ENCODE results near the gene DEDD2. TPM values are rescaled to one million over a fixed set of nuclear protein-coding genes. Genes with fewer than 3 reads are reported as not detected.

DEDD2 gene
- total RNA-seq, 1 donor from 2014 or later = 23.7 TPM

DNA sequence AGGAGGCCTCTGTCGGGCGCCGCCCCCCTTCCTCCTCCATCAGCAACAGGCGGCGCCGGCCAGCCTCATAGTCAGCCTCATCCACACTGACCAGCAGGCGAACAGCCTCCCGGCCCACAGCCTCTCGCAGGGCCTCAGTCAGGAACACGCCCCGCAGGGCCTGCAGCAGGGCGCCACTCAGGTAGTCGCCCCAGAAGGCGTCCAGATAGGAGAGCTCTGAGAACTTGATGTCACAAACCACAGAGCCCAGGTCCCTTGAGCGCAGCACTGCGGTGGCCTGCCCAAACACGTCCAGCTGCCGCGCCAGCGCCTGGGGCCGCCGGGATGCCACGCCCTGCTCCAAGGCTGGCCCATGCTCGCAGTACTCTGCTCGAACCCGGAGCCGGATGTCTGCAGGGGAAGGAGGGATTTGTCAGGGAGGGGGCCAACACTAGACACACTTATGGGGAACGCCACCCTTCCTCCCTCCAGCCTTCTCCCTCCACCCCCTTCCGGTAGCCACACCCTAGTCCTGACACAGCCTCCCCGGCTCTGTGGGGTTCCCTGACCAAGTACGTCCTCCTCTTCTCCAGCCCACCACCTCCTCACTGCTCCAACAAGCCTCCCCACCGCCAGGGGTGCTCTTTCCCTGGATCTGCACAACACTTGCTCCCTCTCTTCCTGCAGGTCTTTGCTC, 17.9 kb downstream of the DEDD2 start:
- Mint-ChIP-seq H3K27ac (no peak overlapping the region), H3K36me3 (peaks cover 24% of the 10 kb centered on the region), H3K27me3 (no peaks in the 10 kb centered on the region)

DNA sequence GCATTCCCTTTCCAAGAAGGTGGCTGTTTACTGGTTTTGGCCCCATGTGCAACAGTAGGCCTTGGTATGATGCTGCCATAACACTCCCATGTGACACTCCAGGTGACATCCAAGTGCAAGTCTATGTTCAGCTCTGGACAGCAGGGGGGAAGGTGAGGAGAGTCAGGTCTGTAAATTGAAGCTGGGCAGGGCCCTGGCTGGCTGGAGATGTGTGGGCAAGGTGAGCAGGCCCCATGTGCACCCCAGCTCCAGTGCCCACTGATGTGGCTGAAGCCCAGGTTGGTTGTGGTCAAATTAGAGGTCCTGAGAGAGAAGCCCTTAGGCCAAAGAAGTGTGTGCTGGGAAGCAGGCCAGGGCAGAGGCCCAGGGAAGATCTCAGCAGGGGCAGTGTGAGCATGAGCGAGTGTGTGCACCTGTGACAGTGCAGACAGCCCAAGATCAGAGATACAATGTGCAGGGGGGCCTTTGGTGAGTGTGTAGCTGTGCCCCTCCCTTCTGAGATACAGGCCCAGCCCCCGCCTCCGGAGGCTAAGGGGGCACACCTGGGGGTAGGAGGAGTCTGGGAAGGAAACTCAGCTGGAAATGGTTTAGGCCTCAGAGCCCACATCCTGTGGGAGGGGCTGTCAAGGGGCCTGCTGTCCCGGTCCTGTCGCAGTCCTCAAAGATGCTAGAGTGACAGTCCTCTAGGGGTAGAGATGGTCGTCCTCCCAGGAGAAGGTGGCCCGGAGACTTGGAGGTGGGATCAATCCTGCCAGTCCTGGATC, 18.6 kb downstream of the DEDD2 start:
- Mint-ChIP-seq H3K27ac (peak overlapping the region; percentile 48), H3K4me3 (no peak overlapping the region), H3K4me1 (ENCODE audit: unreplicated experiment) (no peaks in the 10 kb centered on the region), H3K27me3 (peaks cover 4% of the 10 kb centered on the region), H3K9me3 (no peaks in the 10 kb centered on the region), H3K36me3 (peaks cover 24% of the 10 kb centered on the region)
- no peak for TF ChIP-seq CTCF (conservative IDR thresholded peaks at IDR 0.05)
- no peak for DNase-seq (ENCODE audit: extremely low spot score, unreplicated experiment)

More for the DNA sequence above, 17.9 kb downstream of the DEDD2 start:
- no peaks in the 10 kb centered on the region for H3K9me3 Mint-ChIP-seq
- H3K4me3 Mint-ChIP-seq = no peak overlapping the region
- TF ChIP-seq CTCF (conservative IDR thresholded peaks at IDR 0.05) = no peak
- DNase-seq (ENCODE audit: extremely low spot score, unreplicated experiment) = no peak
- no peaks in the 10 kb centered on the region for H3K4me1 Mint-ChIP-seq (ENCODE audit: unreplicated experiment)

DNA sequence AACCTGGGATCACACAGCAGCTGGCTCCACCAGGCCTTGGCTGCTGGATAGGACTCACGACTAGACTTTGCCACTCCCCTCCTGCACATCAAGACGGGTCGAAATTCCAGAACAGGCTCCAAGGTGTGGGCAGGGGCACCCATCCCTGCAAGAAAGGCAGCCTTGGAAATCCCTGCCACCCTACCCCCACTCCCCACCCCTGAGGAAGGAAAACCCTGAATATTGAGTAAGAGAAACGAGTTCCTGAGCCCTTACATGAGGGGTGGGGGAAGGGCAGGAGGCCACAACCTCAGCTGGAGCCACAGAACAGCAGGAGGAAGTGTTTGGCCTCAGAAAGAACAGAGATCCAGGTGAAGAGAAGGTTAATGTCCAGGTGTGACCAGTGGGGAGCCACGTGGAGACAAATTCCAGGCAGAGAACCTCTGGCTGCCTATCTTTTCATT, 20.1 kb downstream of the DEDD2 start:
- Mint-ChIP-seq H3K36me3 (peaks cover 18% of the 10 kb centered on the region), H3K27me3 (peaks cover 13% of the 10 kb centered on the region), H3K4me3 (no peak overlapping the region), H3K4me1 (ENCODE audit: unreplicated experiment) (no peaks in the 10 kb centered on the region), H3K9me3 (no peaks in the 10 kb centered on the region), H3K27ac (no peak overlapping the region)
- no peak for DNase-seq (ENCODE audit: extremely low spot score, unreplicated experiment)
- TF ChIP-seq CTCF (conservative IDR thresholded peaks at IDR 0.05) = no peak

DNA sequence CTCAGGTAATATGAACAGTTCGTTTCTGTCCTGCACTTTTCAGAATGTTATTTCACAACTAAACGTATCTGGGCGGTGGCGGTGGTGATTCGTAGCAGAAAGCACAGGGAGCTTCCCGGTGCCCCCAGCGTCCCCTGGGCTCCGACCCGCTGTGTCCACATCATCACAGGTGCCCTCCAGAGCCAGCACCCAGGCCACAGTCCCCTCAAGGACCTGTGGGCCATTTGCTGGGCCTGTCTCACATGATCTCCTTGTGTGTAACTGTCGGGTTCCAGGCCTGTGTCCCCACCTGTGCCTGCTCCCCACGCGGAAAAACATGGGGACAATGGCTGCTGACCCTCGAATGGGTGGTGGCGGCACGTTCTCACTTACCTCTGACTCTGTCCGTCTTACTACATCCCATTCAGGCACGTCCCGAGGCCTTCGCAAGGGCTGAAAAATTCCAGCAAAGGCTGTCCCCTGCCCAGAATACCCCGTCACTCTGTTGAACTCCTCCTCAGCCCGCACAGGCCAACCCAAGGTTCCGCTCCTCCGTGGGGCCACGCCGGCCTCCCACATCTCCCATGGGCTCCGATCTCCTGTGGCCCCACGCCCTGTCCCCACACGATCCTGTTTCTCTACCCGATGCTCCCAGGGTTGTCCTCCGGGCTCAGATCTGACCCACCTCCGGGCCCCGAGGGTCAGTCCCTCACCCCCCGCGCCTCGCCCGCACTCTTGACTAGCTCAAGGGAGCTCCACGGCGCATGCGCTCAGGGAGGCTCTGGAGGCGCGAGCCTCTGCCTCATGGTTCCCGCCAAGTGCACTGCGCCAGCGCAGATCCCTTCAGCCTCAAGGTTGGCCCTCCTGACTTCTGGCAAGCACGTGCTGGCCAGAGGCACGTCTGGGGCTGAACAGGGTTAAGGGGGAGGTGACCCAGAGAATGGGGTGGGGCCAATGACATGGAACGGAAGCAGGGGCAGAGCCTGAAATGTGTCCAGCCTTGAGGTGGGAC, 21.2 kb downstream of the DEDD2 start:
- peaks cover 17% of the 10 kb centered on the region for H3K36me3 Mint-ChIP-seq
- peaks cover 3% of the 10 kb centered on the region for H3K4me1 Mint-ChIP-seq (ENCODE audit: unreplicated experiment)
- TF ChIP-seq CTCF (conservative IDR thresholded peaks at IDR 0.05) = no peak
- no peak overlapping the region for H3K27ac Mint-ChIP-seq
- H3K27me3 Mint-ChIP-seq = peaks cover 23% of the 10 kb centered on the region
- peaks cover 4% of the 10 kb centered on the region for H3K9me3 Mint-ChIP-seq
- DNase-seq (ENCODE audit: extremely low spot score, unreplicated experiment) = no peak
- H3K4me3 Mint-ChIP-seq = no peak overlapping the region

DNA sequence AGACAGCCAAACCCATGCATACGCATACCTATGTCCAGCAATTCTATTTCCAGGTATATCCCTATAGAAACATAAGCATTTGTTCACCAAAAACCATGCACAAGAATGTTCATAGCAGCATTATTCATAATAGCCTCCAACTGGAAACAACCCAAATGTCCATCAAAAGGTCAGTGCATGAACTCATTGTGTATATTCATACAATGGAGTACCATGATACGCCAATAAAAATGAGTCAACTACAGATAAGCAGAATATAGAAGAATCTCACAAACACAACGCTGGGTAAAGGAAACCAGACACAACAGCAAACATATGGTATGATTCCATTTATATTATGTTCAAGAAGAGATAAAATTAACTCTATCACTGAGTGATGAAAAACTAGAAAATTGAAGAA, 23.8 kb downstream of the DEDD2 start:
- H3K4me1 Mint-ChIP-seq (ENCODE audit: unreplicated experiment) = peaks cover 3% of the 10 kb centered on the region
- no peak for TF ChIP-seq CTCF (conservative IDR thresholded peaks at IDR 0.05)
- no peak overlapping the region for H3K27ac Mint-ChIP-seq
- peaks cover 10% of the 10 kb centered on the region for H3K36me3 Mint-ChIP-seq
- H3K9me3 Mint-ChIP-seq = peaks cover 4% of the 10 kb centered on the region
- no peak overlapping the region for H3K4me3 Mint-ChIP-seq
- no peak for DNase-seq (ENCODE audit: extremely low spot score, unreplicated experiment)
- peaks cover 39% of the 10 kb centered on the region for H3K27me3 Mint-ChIP-seq
